ENCODE results near the gene PIGC.

PIGC gene

GRCh38 chr1:172486805-172487454 is 43.1 kb upstream of the PIGC start:
- no peak overlapping the region for H3K27ac ChIP-seq
- in situ Hi-C loops (cut with HindIII; ENCODE audit: low pct_ligation_motif_present, low sequenced_read_pairs) = no loop called here
- TF ChIP-seq, protein P1, sequence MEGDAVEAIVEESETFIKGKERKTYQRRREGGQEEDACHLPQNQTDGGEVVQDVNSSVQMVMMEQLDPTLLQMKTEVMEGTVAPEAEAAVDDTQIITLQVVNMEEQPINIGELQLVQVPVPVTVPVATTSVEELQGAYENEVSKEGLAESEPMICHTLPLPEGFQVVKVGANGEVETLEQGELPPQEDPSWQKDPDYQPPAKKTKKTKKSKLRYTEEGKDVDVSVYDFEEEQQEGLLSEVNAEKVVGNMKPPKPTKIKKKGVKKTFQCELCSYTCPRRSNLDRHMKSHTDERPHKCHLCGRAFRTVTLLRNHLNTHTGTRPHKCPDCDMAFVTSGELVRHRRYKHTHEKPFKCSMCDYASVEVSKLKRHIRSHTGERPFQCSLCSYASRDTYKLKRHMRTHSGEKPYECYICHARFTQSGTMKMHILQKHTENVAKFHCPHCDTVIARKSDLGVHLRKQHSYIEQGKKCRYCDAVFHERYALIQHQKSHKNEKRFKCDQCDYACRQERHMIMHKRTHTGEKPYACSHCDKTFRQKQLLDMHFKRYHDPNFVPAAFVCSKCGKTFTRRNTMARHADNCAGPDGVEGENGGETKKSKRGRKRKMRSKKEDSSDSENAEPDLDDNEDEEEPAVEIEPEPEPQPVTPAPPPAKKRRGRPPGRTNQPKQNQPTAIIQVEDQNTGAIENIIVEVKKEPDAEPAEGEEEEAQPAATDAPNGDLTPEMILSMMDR (IDR thresholded peaks at IDR 0.05; ENCODE audit: low read depth, low read length, missing control alignments) = no peak
- DNase-seq = no peak
- H3K36me3 ChIP-seq (replicated peaks) = no peaks in the 10 kb centered on the region
- H3K27me3 ChIP-seq (replicated peaks) = peaks cover 7% of the 10 kb centered on the region
- no peak overlapping the region for H3K4me3 ChIP-seq (ENCODE audit: low read depth, low read length)

GRCh38 chr1:172485626-172486025 is 41.8 kb upstream of the PIGC start:
- in situ Hi-C loops (cut with HindIII; ENCODE audit: low pct_ligation_motif_present, low sequenced_read_pairs) = no loop called here
- no peak overlapping the region for H3K4me3 ChIP-seq (ENCODE audit: low read depth, low read length)
- peaks cover 7% of the 10 kb centered on the region for H3K27me3 ChIP-seq (replicated peaks)
- H3K27ac ChIP-seq = no peak overlapping the region
- no peak for DNase-seq
- TF ChIP-seq, protein P1 (IDR thresholded peaks at IDR 0.05; ENCODE audit: low read depth, low read length, missing control alignments) = no peak
- H3K36me3 ChIP-seq (replicated peaks) = no peaks in the 10 kb centered on the region

DNA sequence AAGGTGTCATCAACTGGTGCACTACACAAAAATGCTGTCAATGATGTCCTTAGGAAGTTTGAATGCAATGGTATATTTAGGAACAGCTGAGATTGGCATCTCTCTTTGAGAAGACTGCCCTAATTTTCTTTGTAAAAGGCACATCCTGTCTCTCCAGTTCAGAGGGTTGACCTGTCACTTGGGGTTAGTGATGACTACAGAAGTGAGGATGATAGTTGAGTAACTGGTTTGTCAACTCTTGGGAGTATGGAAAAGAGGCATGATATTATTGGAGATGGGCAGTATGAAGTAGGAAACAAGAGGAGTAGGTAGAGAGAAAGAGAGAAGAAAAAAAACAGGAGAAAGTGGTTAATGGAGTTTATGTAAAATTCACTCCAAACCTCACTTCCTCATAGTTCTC is 40.4 kb upstream of the PIGC start:
- peaks cover 5% of the 10 kb centered on the region for H3K27me3 ChIP-seq (replicated peaks)
- DNase-seq = no peak
- H3K27ac ChIP-seq = no peak overlapping the region
- no peak overlapping the region for H3K4me3 ChIP-seq (ENCODE audit: low read depth, low read length)
- in situ Hi-C loops (cut with HindIII; ENCODE audit: low pct_ligation_motif_present, low sequenced_read_pairs) = no loop called here
- H3K36me3 ChIP-seq (replicated peaks) = no peaks in the 10 kb centered on the region
- TF ChIP-seq, protein P1 (IDR thresholded peaks at IDR 0.05; ENCODE audit: low read depth, low read length, missing control alignments) = no peak

DNA sequence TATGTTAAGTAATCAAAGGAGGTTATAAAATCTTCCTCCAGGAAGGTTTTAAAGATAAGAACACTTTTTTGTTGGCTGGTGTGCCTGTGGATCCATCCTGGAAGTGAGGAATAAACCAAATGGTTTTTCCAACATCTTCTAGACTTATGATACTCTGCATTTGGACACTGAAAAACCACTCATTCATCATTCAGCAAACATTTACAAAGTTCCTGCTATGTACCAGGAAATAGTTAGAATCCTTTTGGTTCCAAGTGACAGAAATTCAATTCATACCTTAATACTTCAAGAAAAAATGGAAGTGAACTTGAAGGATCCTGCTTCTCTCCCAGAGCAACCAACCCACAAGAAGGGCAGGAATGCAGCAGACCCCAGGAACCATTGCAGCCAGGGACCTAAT is 39.6 kb upstream of the PIGC start:
- Histone ChIP-seq H3K4me3 (ENCODE audit: low read depth, low read length) (no peak overlapping the region), H3K27me3 (replicated peaks) (no peaks in the 10 kb centered on the region), H3K36me3 (replicated peaks) (no peaks in the 10 kb centered on the region), H3K27ac (no peak overlapping the region)
- TF ChIP-seq, protein P1 (IDR thresholded peaks at IDR 0.05; ENCODE audit: low read depth, low read length, missing control alignments) = no peak
- no peak for DNase-seq
- in situ Hi-C loops (cut with HindIII; ENCODE audit: low pct_ligation_motif_present, low sequenced_read_pairs) = no loop called here

DNA sequence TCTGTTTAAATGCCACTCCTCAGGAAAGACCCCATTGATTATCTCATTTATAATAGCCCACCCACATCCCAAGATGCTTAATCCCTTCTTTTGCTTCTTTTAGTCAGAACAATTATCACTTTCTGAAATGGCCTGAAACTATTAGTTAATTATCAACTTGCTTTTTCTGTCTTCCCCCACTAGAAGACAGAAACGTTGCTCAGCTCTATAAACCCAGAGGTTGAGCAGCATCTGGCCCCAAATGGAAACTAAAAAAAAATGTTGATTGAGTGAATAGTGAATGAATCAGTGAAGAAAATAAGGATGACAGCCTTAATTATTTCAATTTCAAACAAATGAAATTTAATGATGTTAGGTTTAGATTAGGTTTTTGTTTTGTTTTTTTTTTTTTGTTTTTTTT is 38.2 kb upstream of the PIGC start:
- no peaks in the 10 kb centered on the region for H3K27me3 ChIP-seq (replicated peaks)
- H3K36me3 ChIP-seq (replicated peaks) = no peaks in the 10 kb centered on the region
- TF ChIP-seq, protein P1 (IDR thresholded peaks at IDR 0.05; ENCODE audit: low read depth, low read length, missing control alignments) = no peak
- in situ Hi-C loops (cut with HindIII; ENCODE audit: low pct_ligation_motif_present, low sequenced_read_pairs) = no loop called here
- no peak for DNase-seq
- H3K4me3 ChIP-seq (ENCODE audit: low read depth, low read length) = no peak overlapping the region
- H3K27ac ChIP-seq = no peak overlapping the region

- TF ChIP-seq, protein P1 (IDR thresholded peaks at IDR 0.05; ENCODE audit: low read depth, low read length, missing control alignments) = no peak
- DNase-seq = no peak
- Histone ChIP-seq H3K27me3 (replicated peaks) (no peaks in the 10 kb centered on the region), H3K27ac (no peak overlapping the region), H3K36me3 (replicated peaks) (no peaks in the 10 kb centered on the region), H3K4me3 (ENCODE audit: low read depth, low read length) (no peak overlapping the region)
- in situ Hi-C loops (cut with HindIII; ENCODE audit: low pct_ligation_motif_present, low sequenced_read_pairs) = no loop called here
These were observed 36.6 kb upstream of the PIGC start for GRCh38 chr1:172480431-172480830.
